ENCODE results near the gene CCDC6.

DNA sequence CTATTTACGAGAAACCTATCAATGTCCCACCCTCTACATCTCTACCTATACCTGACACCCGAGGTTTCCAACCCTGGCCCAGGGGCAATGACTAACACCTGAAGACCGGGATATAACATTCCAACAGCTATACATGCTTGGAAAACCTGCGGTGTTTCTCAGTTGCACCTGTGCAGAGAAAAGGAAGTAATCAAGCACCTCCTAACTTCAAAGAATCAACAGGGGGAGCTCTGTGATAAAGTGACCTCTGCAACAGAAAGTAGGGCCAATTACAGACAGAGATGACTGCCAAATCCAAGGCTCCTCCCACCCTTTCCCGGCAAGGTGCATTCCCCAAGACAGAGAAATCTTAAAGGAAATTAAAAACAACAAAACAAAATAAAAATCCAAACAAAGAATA lies 41.3 kb downstream of the CCDC6 start:
- TF ChIP-seq POLR2A (IDR thresholded peaks at IDR 0.05), result no peak
- TF ChIP-seq, protein P1, sequence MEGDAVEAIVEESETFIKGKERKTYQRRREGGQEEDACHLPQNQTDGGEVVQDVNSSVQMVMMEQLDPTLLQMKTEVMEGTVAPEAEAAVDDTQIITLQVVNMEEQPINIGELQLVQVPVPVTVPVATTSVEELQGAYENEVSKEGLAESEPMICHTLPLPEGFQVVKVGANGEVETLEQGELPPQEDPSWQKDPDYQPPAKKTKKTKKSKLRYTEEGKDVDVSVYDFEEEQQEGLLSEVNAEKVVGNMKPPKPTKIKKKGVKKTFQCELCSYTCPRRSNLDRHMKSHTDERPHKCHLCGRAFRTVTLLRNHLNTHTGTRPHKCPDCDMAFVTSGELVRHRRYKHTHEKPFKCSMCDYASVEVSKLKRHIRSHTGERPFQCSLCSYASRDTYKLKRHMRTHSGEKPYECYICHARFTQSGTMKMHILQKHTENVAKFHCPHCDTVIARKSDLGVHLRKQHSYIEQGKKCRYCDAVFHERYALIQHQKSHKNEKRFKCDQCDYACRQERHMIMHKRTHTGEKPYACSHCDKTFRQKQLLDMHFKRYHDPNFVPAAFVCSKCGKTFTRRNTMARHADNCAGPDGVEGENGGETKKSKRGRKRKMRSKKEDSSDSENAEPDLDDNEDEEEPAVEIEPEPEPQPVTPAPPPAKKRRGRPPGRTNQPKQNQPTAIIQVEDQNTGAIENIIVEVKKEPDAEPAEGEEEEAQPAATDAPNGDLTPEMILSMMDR (IDR thresholded peaks at IDR 0.05 in 4 of 5, conservative IDR thresholded peaks at IDR 0.05 in 1 of 5), result peak in 2 of 5 experiments; percentile 24 to 26

Measured in gastrocnemius medialis (tissue), 4 donors.